GM18867 (cell line): ENCODE results near the gene TCF19.
"Not testable (repeated sequence)": the region's sequence is repeated elsewhere in the genome, so short reads cannot be mapped to it uniquely, and the experiment has no call there.

Experiments used
- ATAC-seq: cut with Tn5 transposase; IDR thresholded peaks from one replicate; pipeline ENCODE4 v1.9.1; 2021; ENCODE audit warnings: mild to moderate bottlenecking, moderate library complexity; ENCODE audit not compliant: unreplicated experiment

Gene TCF19

DNA sequence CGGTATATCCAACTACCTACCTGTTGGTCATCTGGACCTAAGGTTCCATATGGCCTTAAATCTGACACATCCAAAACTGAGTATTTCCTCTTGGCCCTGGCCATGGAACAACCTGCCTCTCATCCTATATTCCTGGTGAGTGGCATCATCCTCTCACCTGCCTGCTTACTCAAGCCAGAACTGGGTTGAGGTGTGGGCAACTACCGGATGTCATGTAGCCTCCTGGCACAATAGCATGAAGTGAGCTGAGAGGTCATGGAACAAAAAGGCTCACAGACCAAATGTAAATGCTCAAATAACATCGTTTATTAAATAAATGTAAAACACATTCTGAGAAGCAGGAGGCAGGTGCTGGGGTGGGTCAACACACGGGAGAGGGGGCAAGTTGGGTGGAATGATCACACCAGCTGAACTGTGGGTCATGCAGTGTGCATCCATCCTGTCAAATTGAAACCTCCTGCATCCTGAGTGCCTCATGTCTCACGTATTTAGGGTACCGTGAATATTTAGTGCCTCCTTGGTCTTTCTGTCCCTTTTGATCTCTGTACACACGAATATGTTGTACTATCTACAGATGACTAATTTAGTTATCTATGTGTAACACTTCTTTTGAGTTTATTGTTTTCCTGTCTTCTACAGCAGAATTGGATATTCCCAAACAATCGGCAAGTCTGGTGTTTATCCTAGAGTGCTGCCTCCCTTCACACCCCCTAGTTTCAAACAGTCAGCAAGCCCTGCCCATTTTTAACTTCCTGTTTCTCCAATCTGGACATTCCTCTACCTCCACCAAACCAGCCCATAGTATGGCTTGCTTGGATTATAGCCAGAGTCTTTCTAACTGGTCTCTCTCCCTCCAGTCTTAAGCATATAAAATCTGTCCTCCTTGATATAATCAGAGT is 20.0 kb downstream of the TCF19 start:
- no peak for ATAC-seq

DNA sequence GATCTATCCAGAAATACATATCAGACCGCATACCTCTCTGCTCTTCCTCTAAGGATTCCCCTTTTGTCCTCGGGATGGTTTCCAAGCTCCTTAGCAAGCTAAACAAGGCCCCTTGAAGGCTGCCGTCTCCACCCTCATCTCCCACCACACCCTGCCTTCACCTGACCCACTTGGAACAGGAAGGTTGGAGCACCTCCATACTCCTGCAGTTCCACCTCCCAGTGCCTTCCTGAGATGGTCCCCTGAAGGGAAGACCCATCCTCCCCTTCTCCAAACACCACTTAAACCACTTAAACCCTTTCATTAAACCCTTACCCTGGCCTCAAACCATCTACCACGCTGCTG is 20.6 kb downstream of the TCF19 start:
- no peak for ATAC-seq

DNA sequence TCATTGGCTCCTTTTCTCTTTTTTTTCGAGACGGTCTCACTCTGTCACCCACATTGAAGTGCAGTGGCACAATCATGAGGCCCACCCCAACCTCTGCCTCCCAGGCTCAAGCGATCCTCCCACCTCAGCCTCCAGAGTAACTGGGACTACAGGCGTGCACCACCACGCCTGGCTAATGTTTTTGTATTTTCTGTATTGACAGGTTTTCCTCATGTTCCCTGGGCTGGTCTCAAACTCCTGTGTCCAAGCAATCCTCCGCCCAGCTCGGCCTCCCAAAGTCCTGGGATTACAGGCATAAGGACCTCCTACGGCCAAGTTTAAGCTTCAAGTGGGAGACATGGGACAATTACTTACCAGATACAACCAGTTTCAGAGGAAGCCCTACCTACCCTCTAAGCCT is 21.5 kb downstream of the TCF19 start:
- no peak for ATAC-seq

DNA sequence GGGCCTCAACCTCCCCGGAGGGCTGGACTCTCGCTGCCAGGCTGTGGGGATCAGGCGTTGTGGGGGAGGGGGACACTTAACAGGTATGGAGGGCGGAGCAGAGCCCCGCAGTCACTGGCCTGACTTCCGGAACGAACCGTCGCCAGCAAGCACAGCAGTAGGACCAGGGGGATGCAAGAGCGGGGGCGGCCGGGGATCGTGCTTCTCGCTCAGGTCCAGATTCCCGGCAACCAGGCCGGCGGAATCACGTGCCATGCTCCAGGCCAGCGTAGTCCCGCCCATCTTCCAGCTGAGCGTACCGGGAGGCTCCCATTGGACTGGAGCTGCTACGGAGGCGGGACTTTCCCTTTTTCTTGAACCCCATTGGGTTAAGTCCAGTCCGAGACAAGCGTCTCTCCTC is 22.1 kb downstream of the TCF19 start:
- no peak for ATAC-seq

DNA sequence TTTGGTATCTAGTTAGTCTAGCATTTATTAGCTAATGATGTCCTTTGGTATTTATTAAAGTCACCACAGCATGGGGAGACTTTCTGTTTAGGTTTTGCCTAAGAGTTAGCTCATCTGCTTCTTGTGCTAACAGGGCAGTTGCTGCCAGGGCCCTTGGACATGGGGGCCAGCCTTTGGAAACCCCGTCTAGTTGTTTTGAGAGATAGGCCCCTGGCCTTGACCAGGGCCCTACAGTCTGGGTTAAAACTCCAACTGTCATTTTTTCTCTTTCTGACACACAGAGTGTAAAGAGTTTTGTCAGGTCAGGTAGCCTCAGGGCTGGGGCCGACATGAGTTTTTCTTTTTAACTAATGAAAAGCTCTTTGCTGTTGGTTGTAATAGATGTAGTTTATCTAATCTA is 24.9 kb downstream of the TCF19 start:
- not testable (repeated sequence) for ATAC-seq

DNA sequence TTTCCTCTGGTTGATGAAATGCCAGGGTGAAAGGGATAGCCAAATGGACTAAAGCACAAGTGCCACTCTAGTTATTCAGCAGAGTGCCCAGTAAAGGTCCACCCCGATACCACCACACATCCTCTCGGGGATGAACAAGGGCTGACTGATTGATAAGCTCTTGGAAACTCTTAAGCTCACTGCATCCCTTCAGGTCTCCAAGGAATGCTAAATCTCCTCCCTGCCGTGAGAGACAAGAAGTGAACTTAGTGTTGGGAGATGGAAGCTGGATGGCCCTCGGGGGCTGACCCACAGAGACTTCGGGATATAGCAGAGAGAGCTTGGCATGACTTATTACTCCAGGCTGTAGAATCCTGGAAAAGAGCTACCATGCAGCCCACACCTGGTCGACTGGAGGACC is 25.5 kb downstream of the TCF19 start:
- not testable (repeated sequence) for ATAC-seq

DNA sequence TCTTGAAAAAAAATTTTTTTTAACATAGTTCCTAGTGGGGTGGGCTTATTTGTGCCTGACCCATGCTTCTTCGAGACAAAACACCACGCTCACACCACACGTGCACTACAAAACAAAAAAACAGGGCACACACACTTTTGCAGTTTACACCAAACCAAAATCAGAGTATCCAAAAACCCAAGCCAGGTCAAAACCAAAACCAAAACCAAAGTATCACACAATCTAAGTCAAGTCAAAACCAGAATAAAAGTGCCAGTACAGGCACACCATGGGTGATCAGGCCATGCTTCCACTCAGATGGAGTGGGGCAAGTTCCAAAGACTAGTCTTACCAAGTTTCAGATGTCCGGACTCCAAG is 27.3 kb downstream of the TCF19 start:
- not testable (repeated sequence) for ATAC-seq

DNA sequence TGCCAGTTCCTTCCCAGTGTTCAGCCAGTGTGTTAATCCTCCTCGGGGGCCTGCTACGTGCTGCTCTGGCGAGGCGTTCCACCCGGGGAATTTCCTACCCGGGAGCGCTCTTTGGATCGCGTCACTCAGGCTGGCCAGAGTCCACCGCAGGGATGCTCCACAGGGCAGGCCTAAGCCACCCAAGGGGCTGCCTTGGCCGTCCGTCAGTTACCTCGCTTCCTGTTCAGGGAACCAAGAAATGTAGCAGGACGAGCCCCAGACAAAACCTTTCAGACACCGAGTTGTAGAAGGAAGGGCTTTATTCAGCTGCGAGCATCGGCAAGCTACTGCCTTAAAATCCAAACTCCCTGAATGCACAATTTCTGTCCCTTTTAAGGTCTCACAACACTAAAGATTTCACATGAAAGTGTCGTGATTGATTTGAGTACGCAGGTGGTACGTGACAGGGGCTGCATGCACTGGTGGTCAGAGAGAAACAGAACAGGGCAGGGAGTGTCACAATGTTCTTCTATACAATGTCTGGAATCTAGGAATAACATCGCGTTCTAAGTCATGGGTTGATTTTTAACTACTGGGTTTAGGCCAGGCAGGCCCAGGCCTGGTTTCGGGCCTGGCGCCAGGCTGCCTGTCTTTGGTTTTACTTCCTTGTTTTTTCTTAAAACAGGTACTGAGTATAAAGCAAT is 27.8 kb downstream of the TCF19 start:
- ATAC-seq, result no peak

DNA sequence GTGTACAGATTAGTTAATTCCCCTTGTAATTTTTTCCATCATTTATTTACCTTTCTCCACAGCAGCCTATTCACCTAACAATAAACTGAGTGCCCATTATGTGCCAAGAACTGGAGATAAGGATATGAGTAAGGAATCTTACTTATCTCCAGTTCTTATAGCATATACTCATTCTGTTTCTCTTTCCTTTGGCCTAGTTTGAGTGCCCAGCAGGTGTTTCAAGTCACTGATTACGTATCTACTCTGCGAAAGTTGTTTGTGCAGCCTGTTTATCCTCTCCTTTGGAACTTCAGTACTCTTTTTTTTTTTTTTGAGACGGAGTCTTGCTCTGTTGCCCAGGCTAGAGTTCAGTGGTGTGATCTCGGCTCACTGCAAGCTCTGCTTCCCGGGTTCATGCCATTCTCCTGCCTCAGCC is 29.4 kb downstream of the TCF19 start:
- ATAC-seq, result no peak

DNA sequence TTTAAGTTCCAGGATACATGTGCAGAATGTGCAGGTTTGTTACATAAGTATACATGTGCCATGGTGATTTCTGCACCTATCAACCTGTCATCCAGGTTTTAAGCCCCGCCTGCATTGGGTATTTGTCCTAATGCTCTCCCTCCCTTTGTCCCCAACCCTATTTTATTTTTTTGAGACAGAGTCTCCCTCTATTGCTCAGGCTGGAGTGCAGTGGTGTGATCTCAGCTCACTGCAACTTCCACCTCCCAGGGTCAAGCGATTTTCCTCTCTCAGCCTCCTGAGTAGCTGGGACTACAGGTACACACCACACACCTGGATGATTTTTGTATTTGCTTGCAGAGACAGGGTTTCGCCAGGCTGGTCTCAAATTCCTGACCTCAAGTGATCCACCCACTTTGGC is 30.8 kb downstream of the TCF19 start:
- ATAC-seq, result not testable (repeated sequence)

DNA sequence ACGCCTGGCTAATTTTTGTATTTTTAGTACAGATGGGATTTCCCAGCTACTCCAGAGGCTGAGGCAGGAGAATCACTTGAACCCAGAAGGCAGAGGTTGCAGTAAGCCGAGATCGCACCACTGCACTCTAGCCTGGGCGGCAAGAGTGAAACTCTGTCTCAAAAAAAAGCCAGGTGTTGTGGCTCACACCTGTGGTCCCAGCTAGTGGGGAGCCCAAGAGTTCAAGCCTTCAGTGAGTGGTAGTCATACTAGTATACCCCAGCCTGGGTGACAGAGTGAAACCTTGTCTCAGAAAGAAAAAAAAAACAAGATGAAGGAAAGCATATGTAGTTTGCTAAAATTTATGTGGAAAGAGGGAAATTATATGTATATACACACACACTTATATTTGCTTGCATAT is 32.1 kb downstream of the TCF19 start:
- peak; percentile 64 for ATAC-seq

DNA sequence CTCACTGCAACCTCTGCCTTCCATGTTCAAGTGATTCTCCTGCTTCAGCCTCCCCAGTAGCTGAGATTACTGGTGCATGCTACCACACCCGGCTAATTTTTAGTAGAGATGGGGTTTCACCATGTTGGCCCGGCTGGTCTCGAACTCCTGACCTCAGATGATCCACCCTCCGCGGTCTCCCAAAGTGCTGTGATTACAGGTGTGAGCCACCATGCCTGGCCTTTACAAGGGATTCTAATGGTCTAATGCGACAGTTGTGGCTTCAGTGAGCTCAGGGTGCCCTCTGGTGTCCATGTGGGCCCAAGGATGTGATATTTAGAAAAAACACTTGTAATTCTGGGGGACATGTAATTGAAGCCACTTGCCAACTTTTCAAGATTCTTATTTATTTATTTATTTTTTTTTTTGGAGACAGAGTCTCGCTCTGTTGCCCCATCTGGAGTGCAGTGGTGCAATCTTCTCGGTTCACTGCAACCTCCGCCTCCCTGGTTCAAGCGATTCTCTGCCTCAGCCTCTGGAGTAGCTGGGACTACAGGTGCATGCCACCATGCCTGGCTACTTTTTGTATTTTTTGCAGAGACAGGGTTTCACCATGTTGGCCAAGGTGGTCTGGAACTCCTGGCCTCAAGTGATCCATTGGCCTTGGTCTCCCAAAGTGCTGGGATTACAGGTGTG is 34.2 kb downstream of the TCF19 start:
- not testable (repeated sequence) for ATAC-seq

DNA sequence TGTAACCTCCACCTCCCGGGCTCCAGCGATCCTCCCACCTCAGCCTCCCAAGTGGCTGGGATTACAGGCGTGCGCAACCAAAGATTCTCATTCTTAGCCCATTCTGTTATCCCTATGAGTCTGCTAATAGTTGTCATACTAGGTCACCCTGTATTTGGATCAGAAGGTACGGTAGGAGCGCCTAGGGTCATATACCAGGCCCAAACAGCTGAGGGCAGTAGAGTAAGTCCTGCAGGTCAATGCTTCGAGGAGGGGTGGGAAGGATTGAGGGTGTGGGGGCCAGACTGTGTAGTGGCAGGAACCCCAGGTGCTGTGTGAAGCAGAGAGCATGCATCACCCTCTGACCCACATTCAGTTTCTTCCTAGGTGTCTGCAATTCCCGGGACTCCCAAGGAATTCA is 34.8 kb downstream of the TCF19 start:
- no peak for ATAC-seq

DNA sequence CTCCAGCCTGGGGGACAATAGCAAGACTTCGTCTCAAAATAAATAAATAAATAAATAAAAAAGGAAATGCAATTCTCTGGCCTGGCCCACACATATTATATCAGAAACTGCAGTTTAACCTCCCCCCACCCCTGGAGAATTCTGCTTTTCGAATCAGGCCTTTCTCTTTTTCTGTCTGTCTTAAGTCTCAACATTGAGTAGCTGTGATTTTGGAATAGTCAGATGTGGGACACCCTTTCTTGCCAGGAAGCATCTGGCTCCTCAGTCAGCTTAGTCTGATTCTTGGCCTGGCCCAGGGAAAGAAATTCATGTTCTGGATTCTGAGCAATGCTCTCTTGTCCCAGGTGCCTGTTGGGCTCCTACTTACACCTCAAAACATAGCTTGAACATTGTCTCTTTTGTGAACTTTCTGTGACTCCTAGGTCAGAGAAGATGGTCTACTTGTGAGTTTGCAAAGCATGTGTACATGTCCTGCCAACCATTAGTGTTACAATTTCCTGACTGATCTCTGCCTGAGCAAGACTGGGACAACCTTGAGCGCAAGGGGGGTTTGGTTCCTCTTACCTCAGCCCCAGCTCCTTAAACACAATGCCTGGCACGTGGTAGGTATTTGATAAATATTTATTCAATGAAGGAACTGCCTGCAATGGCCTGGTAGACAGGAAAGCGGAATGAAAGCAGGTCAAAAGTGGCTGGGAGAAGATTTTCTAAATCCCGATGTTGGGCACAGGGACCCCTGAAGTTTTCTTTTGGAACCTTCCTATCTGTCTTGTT is 35.9 kb downstream of the TCF19 start:
- no peak for ATAC-seq

DNA sequence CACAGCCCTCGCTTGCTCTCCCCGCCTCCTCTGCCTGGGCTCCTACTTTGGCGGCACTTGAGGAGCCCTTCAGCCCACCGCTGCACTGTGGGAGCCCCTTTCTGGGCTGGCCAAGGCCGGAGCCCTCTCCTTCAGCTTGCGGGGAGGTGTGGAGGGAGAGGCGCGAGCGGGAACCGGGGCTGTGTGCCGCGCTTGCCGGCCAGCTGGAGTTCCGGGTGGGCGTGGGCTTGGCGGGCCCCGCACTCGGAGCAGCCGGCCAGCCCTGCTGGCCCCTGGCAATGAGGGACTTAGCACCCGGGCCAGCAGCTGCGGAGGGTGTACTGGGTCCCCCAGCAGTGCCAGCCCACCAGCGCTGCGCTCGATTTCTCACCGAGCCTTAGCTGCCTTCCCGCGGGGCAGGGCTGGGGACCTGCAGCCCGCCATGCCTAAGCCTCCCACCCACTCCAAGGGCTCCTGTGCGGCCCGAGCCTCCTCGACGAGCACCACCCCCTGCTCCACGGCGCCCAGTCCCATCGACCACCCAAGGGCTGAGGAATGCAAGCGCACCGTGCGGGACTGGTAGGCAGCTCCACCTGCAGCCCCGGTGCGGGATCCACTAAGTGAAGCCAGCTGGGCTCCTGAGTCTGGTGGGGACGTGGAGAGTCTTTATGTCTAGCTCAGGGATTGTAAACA is 37.1 kb downstream of the TCF19 start:
- ATAC-seq, result not testable (repeated sequence)

DNA sequence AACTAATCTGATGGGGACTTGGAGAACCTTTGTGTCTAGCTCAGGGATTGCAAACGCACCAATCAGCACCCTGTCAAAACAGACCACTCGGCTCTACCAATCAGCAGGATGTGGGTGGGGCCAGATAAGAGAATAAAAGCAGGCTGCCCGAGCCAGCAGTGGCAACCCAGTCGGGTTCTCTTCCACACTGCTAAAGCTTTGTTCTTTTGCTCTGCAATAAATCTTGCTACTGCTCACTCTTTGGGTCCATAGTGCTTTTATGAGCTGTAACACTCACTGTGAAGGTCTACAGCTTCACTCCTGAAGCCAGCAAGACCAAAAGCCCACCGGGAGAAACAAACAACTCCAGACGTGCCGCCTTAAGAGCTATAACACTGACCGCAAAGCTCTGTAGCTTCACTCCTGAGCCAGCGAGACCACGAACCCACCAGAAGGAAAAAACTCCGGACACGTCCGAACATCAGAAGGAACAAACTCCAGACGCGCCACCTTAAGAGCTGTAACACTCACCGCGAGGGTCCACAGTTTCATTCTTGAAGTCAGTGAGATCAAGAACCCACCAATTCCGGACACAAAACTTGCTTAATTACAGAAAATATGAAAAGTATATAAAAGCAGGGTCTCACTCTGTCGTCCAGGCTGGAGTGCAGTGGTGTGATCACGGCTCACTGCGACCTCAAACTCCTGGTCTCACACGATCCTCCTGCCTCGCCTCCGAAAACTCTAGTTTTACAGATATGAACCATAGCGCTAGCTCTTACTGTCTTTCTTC is 38.0 kb downstream of the TCF19 start:
- ATAC-seq, result not testable (repeated sequence)

DNA sequence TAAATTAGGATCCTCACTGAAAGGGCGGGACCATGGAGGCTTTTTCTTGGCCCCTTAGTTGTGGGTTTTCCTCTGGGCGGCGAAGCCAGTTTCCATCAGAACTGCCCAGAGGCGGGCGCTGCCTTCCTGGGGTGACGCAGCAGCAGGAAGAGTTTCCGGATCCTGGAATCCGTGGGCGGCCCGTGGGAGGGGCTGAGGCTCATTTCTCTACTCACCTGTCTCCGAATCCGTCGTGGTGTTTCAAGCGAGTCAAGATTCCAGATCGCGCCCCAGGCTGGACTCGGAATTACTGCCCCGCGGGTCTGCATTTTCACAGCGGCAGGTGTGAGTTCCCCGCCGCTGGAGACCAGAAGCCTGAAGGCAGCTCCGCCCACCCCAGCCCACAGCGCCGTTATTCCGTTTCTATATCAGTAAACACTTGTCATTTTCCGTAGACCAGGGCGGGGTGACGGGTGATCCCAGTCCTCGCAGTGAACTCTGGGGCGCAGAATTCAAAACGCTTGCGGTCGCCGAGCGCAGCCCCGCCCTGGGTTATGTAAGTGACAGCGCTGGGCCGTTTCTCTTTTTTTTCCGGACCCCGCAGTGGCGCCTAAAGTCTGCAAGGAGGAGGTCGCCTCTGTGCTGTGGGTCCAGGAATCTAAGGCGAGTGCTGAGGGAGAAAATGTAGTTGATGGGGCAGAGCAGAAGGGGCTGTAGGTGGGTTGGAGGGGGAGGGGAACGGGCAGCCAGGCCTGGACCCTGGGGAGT is 39.3 kb downstream of the TCF19 start:
- peak; percentile 71 for ATAC-seq

DNA sequence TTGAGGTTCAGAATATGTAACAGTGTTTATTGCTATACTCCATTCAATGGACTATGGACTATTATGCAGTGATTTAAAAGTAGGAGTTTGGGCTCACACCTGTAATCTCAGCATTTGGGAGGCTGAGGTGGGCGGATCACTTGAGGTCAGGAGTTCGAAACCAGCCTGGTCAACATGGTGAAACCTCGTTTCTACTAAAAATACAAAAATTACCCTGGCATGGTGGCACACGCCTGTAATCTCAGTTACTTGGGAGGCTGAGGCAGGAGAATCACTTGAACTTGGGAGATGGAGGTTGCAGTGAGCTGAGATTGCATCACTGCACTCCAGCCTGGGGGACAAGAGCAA is 40.7 kb downstream of the TCF19 start:
- not testable (repeated sequence) for ATAC-seq
